ENCODE measurements around the gene SLF2.

Gene SLF2, protein sequence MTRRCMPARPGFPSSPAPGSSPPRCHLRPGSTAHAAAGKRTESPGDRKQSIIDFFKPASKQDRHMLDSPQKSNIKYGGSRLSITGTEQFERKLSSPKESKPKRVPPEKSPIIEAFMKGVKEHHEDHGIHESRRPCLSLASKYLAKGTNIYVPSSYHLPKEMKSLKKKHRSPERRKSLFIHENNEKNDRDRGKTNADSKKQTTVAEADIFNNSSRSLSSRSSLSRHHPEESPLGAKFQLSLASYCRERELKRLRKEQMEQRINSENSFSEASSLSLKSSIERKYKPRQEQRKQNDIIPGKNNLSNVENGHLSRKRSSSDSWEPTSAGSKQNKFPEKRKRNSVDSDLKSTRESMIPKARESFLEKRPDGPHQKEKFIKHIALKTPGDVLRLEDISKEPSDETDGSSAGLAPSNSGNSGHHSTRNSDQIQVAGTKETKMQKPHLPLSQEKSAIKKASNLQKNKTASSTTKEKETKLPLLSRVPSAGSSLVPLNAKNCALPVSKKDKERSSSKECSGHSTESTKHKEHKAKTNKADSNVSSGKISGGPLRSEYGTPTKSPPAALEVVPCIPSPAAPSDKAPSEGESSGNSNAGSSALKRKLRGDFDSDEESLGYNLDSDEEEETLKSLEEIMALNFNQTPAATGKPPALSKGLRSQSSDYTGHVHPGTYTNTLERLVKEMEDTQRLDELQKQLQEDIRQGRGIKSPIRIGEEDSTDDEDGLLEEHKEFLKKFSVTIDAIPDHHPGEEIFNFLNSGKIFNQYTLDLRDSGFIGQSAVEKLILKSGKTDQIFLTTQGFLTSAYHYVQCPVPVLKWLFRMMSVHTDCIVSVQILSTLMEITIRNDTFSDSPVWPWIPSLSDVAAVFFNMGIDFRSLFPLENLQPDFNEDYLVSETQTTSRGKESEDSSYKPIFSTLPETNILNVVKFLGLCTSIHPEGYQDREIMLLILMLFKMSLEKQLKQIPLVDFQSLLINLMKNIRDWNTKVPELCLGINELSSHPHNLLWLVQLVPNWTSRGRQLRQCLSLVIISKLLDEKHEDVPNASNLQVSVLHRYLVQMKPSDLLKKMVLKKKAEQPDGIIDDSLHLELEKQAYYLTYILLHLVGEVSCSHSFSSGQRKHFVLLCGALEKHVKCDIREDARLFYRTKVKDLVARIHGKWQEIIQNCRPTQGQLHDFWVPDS

DNA sequence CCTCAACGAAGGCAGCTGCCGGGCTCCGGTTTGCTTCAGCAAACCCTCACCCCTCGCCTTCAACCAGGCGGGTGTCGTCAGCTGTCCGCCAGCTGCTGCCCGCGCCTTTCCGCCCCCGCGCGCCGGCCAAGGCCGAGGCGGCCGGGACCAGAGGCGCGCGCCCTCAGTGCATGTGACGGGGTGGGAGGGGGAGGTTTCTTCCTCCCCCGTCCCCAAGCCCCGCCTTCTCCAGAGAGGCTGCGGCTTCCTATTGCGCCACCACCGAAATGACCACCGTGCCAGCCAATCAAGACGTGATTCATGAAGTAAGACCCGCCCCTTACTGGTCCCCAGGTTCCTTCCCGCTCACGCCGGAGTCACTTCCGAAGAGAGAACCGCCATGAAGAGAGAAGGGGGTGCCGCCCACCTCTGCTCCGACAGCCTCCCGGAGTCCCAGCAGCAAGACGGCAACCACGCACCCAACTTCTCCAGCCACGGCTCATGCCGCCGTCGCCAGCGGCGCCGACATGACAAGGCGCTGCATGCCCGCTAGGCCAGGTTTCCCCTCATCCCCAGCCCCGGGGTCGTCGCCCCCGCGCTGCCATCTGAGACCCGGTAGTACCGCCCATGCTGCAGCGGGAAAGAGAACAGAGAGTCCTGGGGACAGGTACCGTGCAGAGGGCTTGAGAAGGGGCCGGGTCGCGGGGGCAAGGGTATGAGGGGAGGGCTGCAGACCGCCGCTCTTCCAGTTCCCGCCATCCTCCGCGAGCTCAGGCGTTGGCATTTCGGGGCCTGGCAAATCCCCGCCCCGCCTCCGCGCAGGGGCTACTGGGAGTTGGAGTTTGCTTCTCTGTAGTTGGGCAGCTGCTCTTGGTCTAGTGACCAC is at the start of gene SLF2:
SLF2 (plus strand) TSS at position 359 of the 865 bp plus-strand sequence; CDS start at position 507, 148 bp downstream.
- peak within 1 kb of the TSS; percentile 94 for H3K4me2 ChIP-seq (ENCODE audit: low read depth, low read length)
- H3K79me2 ChIP-seq (ENCODE audit: low read length): peaks cover 28% of the 10 kb centered on the region
- H4K20me1 ChIP-seq (ENCODE audit: insufficient read depth, low read length): 0 out of 2 replicates have a peak, but pooled peaks cover 6% of the 10 kb centered on the region
- no peaks in the 10 kb centered on the region for H3K9me2 ChIP-seq (replicated peaks; ENCODE audit: insufficient read depth, low read length)
- H3K36me3 ChIP-seq (replicated peaks; ENCODE audit: insufficient read depth, low read length): peaks cover 8% of the 10 kb centered on the region; the same call in 1 of the 2 replicates
- H3K4me3 ChIP-seq (ENCODE audit: low read length): peak within 1 kb of the TSS; percentile 95
- peak within 1 kb of the TSS; percentile 94 for H2AFZ ChIP-seq (ENCODE audit: low read length)
- peak within 1 kb of the TSS; percentile 84 for H3K9ac ChIP-seq (ENCODE audit: low read length)
- H3K9me3 ChIP-seq (replicated peaks; ENCODE audit: insufficient read depth, low read length): no peaks in the 10 kb centered on the region
- peak; percentile 98 for DNase-seq
- peak within 1 kb of the TSS; percentile 51; the same call in 1 of the 2 replicates for H3K27ac ChIP-seq (ENCODE audit: low read length)
- H3K4me1 ChIP-seq (ENCODE audit: low read length): peaks cover 10% of the 10 kb centered on the region
- TF ChIP-seq EZH2phosphoT487 (IDR thresholded peaks at IDR 0.05; ENCODE audit: low read length) (no peak), EZH2 (optimal IDR thresholded peaks at IDR 0.05; ENCODE audit: low read depth, low read length) (no peak)
- TF ChIP-seq, protein P1, sequence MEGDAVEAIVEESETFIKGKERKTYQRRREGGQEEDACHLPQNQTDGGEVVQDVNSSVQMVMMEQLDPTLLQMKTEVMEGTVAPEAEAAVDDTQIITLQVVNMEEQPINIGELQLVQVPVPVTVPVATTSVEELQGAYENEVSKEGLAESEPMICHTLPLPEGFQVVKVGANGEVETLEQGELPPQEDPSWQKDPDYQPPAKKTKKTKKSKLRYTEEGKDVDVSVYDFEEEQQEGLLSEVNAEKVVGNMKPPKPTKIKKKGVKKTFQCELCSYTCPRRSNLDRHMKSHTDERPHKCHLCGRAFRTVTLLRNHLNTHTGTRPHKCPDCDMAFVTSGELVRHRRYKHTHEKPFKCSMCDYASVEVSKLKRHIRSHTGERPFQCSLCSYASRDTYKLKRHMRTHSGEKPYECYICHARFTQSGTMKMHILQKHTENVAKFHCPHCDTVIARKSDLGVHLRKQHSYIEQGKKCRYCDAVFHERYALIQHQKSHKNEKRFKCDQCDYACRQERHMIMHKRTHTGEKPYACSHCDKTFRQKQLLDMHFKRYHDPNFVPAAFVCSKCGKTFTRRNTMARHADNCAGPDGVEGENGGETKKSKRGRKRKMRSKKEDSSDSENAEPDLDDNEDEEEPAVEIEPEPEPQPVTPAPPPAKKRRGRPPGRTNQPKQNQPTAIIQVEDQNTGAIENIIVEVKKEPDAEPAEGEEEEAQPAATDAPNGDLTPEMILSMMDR (IDR thresholded peaks at IDR 0.05; ENCODE audit: low read length): no peak
- no peaks in the 10 kb centered on the region for H3F3A ChIP-seq (ENCODE audit: insufficient read depth, low read length)
- peaks cover 23% of the 10 kb centered on the region for H3K27me3 ChIP-seq (replicated peaks; ENCODE audit: insufficient read depth, low read length)

DNA sequence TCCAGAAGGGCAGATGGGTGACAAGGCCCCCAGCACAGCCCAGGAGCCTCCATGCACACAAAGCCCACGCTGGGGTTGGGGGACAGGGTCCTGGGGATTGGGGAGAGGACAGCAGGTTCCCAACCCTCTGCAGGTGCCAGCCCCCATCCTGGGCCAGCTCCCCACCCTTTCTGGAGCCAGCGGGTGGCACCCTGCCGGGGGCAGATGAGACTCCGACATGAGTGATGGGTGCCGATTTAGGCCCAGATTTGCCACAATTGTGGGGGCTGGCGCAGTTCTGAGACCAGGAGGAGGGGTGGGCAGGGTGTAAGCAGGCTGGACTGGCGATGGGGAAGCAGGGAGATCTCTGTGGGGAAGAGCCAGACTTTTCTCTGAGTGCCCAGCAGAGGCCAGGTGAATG is 49.3 kb upstream of the SLF2 start:
- Histone ChIP-seq H3F3A (ENCODE audit: insufficient read depth, low read length) (no peaks in the 10 kb centered on the region), H2AFZ (ENCODE audit: low read length) (no peak overlapping the region), H3K4me3 (ENCODE audit: low read length) (no peak overlapping the region), H3K27ac (ENCODE audit: low read length) (no peak overlapping the region), H3K27me3 (replicated peaks; ENCODE audit: insufficient read depth, low read length) (peaks cover 92% of the 10 kb centered on the region), H3K4me1 (ENCODE audit: low read length) (no peaks in the 10 kb centered on the region), H3K36me3 (replicated peaks; ENCODE audit: insufficient read depth, low read length) (no peaks in the 10 kb centered on the region), H3K9ac (ENCODE audit: low read length) (no peak overlapping the region), H3K9me3 (replicated peaks; ENCODE audit: insufficient read depth, low read length) (no peaks in the 10 kb centered on the region), H3K9me2 (replicated peaks; ENCODE audit: insufficient read depth, low read length) (no peaks in the 10 kb centered on the region), H4K20me1 (ENCODE audit: insufficient read depth, low read length) (no peaks in the 10 kb centered on the region), H3K4me2 (ENCODE audit: low read depth, low read length) (no peak overlapping the region), H3K79me2 (ENCODE audit: low read length) (no peaks in the 10 kb centered on the region)
- no peak for TF ChIP-seq EZH2 (optimal IDR thresholded peaks at IDR 0.05; ENCODE audit: low read depth, low read length)
- DNase-seq: no peak

DNA sequence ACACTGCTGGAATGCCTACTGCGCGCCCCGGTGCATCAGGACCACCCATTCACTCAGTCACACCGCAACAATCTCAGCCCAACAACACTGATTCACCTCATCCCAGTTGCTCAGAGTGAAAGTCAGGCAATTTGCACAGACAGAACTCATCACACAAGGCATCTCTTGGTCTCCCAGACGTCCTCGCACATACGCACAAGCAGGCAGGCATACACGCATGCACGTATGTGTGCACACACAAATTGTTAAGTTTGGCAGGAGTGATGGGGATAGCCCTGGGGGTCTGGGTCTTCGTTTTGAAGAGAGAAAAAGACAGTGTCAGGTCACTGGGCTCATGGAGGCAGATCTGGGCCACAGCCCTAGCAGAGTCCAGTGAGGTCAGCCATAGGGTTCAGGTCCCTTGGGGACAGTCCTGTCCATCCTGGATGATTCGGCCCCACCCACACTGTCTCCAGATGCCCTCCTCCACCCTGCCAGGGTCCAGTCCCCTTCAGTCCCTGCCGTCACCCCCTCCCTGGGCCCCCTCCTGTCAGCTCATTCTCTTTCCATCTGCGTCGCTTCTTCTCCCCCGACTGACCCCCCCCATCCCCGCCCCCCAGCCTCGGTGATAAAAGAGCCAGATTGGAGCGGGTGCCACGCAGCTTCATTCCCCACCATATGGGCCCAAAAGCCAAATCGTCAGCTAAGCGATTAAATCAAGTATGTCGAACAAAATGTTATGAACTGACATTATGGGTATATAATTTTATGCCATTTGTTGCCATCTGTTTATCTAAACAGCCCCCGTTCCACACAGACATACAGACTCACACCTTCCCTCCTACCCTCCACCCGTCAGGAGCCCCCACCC is 48.5 kb upstream of the SLF2 start:
- Histone ChIP-seq H3K4me1 (ENCODE audit: low read length) (no peaks in the 10 kb centered on the region), H3F3A (ENCODE audit: insufficient read depth, low read length) (no peaks in the 10 kb centered on the region), H3K36me3 (replicated peaks; ENCODE audit: insufficient read depth, low read length) (no peaks in the 10 kb centered on the region), H3K27me3 (replicated peaks; ENCODE audit: insufficient read depth, low read length) (peaks cover 85% of the 10 kb centered on the region), H3K9me2 (replicated peaks; ENCODE audit: insufficient read depth, low read length) (no peaks in the 10 kb centered on the region), H3K9me3 (replicated peaks; ENCODE audit: insufficient read depth, low read length) (no peaks in the 10 kb centered on the region), H3K4me3 (ENCODE audit: low read length) (no peak overlapping the region), H3K79me2 (ENCODE audit: low read length) (no peaks in the 10 kb centered on the region), H3K27ac (ENCODE audit: low read length) (no peak overlapping the region), H3K4me2 (ENCODE audit: low read depth, low read length) (no peak overlapping the region), H4K20me1 (ENCODE audit: insufficient read depth, low read length) (no peaks in the 10 kb centered on the region), H2AFZ (ENCODE audit: low read length) (no peak overlapping the region), H3K9ac (ENCODE audit: low read length) (no peak overlapping the region)
- DNase-seq: no peak
- TF ChIP-seq, protein P1 (IDR thresholded peaks at IDR 0.05; ENCODE audit: low read length): no peak
- TF ChIP-seq EZH2phosphoT487 (IDR thresholded peaks at IDR 0.05; ENCODE audit: low read length) (no peak), EZH2 (optimal IDR thresholded peaks at IDR 0.05; ENCODE audit: low read depth, low read length) (no peak)
